ENCODE results near the gene SNED1. TPM values are rescaled to one million over a fixed set of nuclear protein-coding genes. Genes with fewer than 3 reads are reported as not detected.

Gene SNED1
- polyA plus RNA-seq, 1 donor (not counting 4 experiments of a cell fraction or from before 2014, with no cell fraction given): 0.12 TPM

GRCh38 chr2:241094172-241094571 lies 95.8 kb downstream of the SNED1 start:
- H3K9me3 ChIP-seq (ENCODE audit: control insufficient read depth, low read depth, low read length): no peaks in the 10 kb centered on the region
- peaks cover 15 to 22% of the 10 kb centered on the region in 2 experiments for H3K36me3 ChIP-seq (ENCODE audit: control insufficient read depth in 2 of 2, extremely low read depth in 1 of 2, insufficient read depth in 2 of 2, low read length in 2 of 2)
- H3K27me3 ChIP-seq (ENCODE audit: control insufficient read depth, extremely low read depth, insufficient read depth, low read length): no peaks in the 10 kb centered on the region
- H3K9ac ChIP-seq (ENCODE audit: control insufficient read depth, extremely low read depth, insufficient read depth, low read length): no peak overlapping the region
- peaks cover 5% of the 10 kb centered on the region for H3K79me2 ChIP-seq (ENCODE audit: control insufficient read depth, insufficient read depth, low read length)
- DNase-seq (ENCODE audit: low read depth, low spot score): no peak
- H3K27ac ChIP-seq (ENCODE audit: control insufficient read depth, insufficient read depth, low read length): no peak overlapping the region
- no peaks in the 10 kb centered on the region for H4K20me1 ChIP-seq (ENCODE audit: control insufficient read depth, extremely low read depth, insufficient read depth, low read length)
- TF ChIP-seq, protein P1, sequence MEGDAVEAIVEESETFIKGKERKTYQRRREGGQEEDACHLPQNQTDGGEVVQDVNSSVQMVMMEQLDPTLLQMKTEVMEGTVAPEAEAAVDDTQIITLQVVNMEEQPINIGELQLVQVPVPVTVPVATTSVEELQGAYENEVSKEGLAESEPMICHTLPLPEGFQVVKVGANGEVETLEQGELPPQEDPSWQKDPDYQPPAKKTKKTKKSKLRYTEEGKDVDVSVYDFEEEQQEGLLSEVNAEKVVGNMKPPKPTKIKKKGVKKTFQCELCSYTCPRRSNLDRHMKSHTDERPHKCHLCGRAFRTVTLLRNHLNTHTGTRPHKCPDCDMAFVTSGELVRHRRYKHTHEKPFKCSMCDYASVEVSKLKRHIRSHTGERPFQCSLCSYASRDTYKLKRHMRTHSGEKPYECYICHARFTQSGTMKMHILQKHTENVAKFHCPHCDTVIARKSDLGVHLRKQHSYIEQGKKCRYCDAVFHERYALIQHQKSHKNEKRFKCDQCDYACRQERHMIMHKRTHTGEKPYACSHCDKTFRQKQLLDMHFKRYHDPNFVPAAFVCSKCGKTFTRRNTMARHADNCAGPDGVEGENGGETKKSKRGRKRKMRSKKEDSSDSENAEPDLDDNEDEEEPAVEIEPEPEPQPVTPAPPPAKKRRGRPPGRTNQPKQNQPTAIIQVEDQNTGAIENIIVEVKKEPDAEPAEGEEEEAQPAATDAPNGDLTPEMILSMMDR (optimal IDR thresholded peaks at IDR 0.05 in 1 of 3, IDR thresholded peaks at IDR 0.05 in 1 of 3, conservative IDR thresholded peaks at IDR 0.05 in 1 of 3; ENCODE audit: extremely low read depth in 1 of 3, insufficient read depth in 2 of 3, low read length in 3 of 3): no peak
- no peak for TF ChIP-seq EZH2 (IDR thresholded peaks at IDR 0.05; ENCODE audit: low read length)
- no peak overlapping the region for H2AFZ ChIP-seq (ENCODE audit: control insufficient read depth, low read length)
- dilution Hi-C loops (cut with MboI; ENCODE audit: extremely low pct_ligation_motif_present, low sequenced_read_pairs): no loop called here
- no peaks in the 10 kb centered on the region for H3K9me1 ChIP-seq (ENCODE audit: control insufficient read depth, extremely low read depth, insufficient read depth, low read length)
- no peak for FAIRE-seq
- H3K4me2 ChIP-seq (ENCODE audit: control insufficient read depth, extremely low read depth, insufficient read depth, low read depth, low read length): no peak overlapping the region
- no peaks in the 10 kb centered on the region for H3K4me1 ChIP-seq (ENCODE audit: control insufficient read depth, extremely low read depth, insufficient read depth, low read length)
- no peak overlapping the region for H3K4me3 ChIP-seq (ENCODE audit: control insufficient read depth in 2 of 3, extremely low read depth in 1 of 3, insufficient read depth in 2 of 3, low read depth in 1 of 3, low read length in 3 of 3)

GRCh38 chr2:241094924-241095420 lies 96.6 kb downstream of the SNED1 start:
- peaks cover 12% of the 10 kb centered on the region for H3K79me2 ChIP-seq (ENCODE audit: control insufficient read depth, insufficient read depth, low read length)
- H3K9me1 ChIP-seq (ENCODE audit: control insufficient read depth, extremely low read depth, insufficient read depth, low read length): no peaks in the 10 kb centered on the region
- no peaks in the 10 kb centered on the region for H3K4me1 ChIP-seq (ENCODE audit: control insufficient read depth, extremely low read depth, insufficient read depth, low read length)
- H3K4me2 ChIP-seq (ENCODE audit: control insufficient read depth, extremely low read depth, insufficient read depth, low read depth, low read length): no peak overlapping the region
- H3K9ac ChIP-seq (ENCODE audit: control insufficient read depth, extremely low read depth, insufficient read depth, low read length): no peak overlapping the region
- H2AFZ ChIP-seq (ENCODE audit: control insufficient read depth, low read length): no peak overlapping the region
- DNase-seq (ENCODE audit: low read depth, low spot score) (no peak), FAIRE-seq (no peak)
- no peaks in the 10 kb centered on the region for H3K27me3 ChIP-seq (ENCODE audit: control insufficient read depth, extremely low read depth, insufficient read depth, low read length)
- no peaks in the 10 kb centered on the region for H3K9me3 ChIP-seq (ENCODE audit: control insufficient read depth, low read depth, low read length)
- no peak for TF ChIP-seq EZH2 (IDR thresholded peaks at IDR 0.05; ENCODE audit: low read length)
- TF ChIP-seq, protein P1 (optimal IDR thresholded peaks at IDR 0.05 in 1 of 3, IDR thresholded peaks at IDR 0.05 in 1 of 3, conservative IDR thresholded peaks at IDR 0.05 in 1 of 3; ENCODE audit: extremely low read depth in 1 of 3, insufficient read depth in 2 of 3, low read length in 3 of 3): no peak
- H3K4me3 ChIP-seq (ENCODE audit: control insufficient read depth in 2 of 3, extremely low read depth in 1 of 3, insufficient read depth in 2 of 3, low read depth in 1 of 3, low read length in 3 of 3): no peak overlapping the region
- peaks cover 3% of the 10 kb centered on the region for H4K20me1 ChIP-seq (ENCODE audit: control insufficient read depth, extremely low read depth, insufficient read depth, low read length)
- peaks cover 16 to 27% of the 10 kb centered on the region in 2 experiments for H3K36me3 ChIP-seq (ENCODE audit: control insufficient read depth in 2 of 2, extremely low read depth in 1 of 2, insufficient read depth in 2 of 2, low read length in 2 of 2)
- no peak overlapping the region for H3K27ac ChIP-seq (ENCODE audit: control insufficient read depth, insufficient read depth, low read length)
- dilution Hi-C loops (cut with MboI; ENCODE audit: extremely low pct_ligation_motif_present, low sequenced_read_pairs): no loop called here
